ENCODE results near the gene PDZD2.
A peak's percentile ranks its signal among the peaks of the same experiment; 100 is the strongest.
"Not testable (repeated sequence)": the region's sequence is repeated elsewhere in the genome, so short reads cannot be mapped to it uniquely, and the experiment has no call there.

The PDZD2 gene

GRCh38 chr5:31691408-31691807 is 52.5 kb downstream of the PDZD2 start:
- not testable (repeated sequence) for H3K18ac ChIP-seq (ENCODE audit: low read length)

GRCh38 chr5:31692561-31693221 is 53.8 kb downstream of the PDZD2 start:
- Histone ChIP-seq H3K4me1 (ENCODE audit: control insufficient read depth in 1 of 2, insufficient read depth in 2 of 2, low read length in 2 of 2) (no peaks in the 10 kb centered on the region), H3K27me3 (ENCODE audit: insufficient read depth, low read length) (no peaks in the 10 kb centered on the region), H3K27ac (ENCODE audit: low read depth, low read length) (no peak overlapping the region), H3K79me1 (ENCODE audit: low read length) (no peaks in the 10 kb centered on the region), H3K4ac (ENCODE audit: low read depth, low read length) (no peak overlapping the region), H3K79me2 (ENCODE audit: control insufficient read depth, insufficient read depth, low read length, poor library complexity) (no peaks in the 10 kb centered on the region), H3K18ac (ENCODE audit: low read length) (no peak overlapping the region), H3K14ac (ENCODE audit: low read length) (no peak overlapping the region), H3K4me2 (ENCODE audit: low read length) (no peak overlapping the region), H4K12ac (ENCODE audit: low read depth, low read length) (no peak overlapping the region), H4K91ac (ENCODE audit: low read depth, low read length) (no peak overlapping the region), H3K36me3 (ENCODE audit: control insufficient read depth in 1 of 2, insufficient read depth in 2 of 2, low read length in 2 of 2) (no peaks in the 10 kb centered on the region), H2BK12ac (ENCODE audit: low read length) (no peak overlapping the region), H2BK5ac (ENCODE audit: low read depth, low read length, poor library complexity) (no peak overlapping the region), H3K4me3 (ENCODE audit: low read depth, low read length) (no peak overlapping the region), H3K9me3 (ENCODE audit: insufficient read depth, low read depth, low read length) (peaks cover 5% of the 10 kb centered on the region), H2AFZ (ENCODE audit: insufficient read depth, low read length, poor library complexity) (no peak overlapping the region), H3K9ac (ENCODE audit: low read length) (no peak overlapping the region), H2AK5ac (ENCODE audit: low read length) (no peak overlapping the region), H4K8ac (ENCODE audit: low read depth, low read length) (no peak overlapping the region), H2BK120ac (ENCODE audit: insufficient read depth, low read length, poor library complexity) (no peak overlapping the region), H3K23ac (ENCODE audit: low read length) (peak overlapping the region; percentile 61)
- WGBS (ENCODE audit: extremely low coverage, insufficient coverage, insufficient read length): no CpG with 5 or more reads among the region's 17 CpGs
- DNase-seq: no peak

More at GRCh38 chr5:31691408-31691807, 52.5 kb downstream of the PDZD2 start:
- DNase-seq; H3K9me3 ChIP-seq (ENCODE audit: insufficient read depth, low read depth, low read length); H2BK5ac ChIP-seq (ENCODE audit: low read depth, low read length, poor library complexity); H3K27ac ChIP-seq (ENCODE audit: low read depth, low read length); H4K8ac ChIP-seq (ENCODE audit: low read depth, low read length); H2AK5ac ChIP-seq (ENCODE audit: low read length); H3K23ac ChIP-seq (ENCODE audit: low read length); H3K9ac ChIP-seq (ENCODE audit: low read length); H3K4me3 ChIP-seq (ENCODE audit: low read depth, low read length); H3K14ac ChIP-seq (ENCODE audit: low read length); H3K4ac ChIP-seq (ENCODE audit: low read depth, low read length); H3K79me2 ChIP-seq (ENCODE audit: control insufficient read depth, insufficient read depth, low read length, poor library complexity); H3K79me1 ChIP-seq (ENCODE audit: low read length); H2BK12ac ChIP-seq (ENCODE audit: low read length); H3K36me3 ChIP-seq (ENCODE audit: control insufficient read depth in 1 of 2, insufficient read depth in 2 of 2, low read length in 2 of 2); H3K27me3 ChIP-seq (ENCODE audit: insufficient read depth, low read length); H2BK120ac ChIP-seq (ENCODE audit: insufficient read depth, low read length, poor library complexity); H4K12ac ChIP-seq (ENCODE audit: low read depth, low read length); H2AFZ ChIP-seq (ENCODE audit: insufficient read depth, low read length, poor library complexity); H3K4me1 ChIP-seq (ENCODE audit: control insufficient read depth in 1 of 2, insufficient read depth in 2 of 2, low read length in 2 of 2); H4K91ac ChIP-seq (ENCODE audit: low read depth, low read length); H3K4me2 ChIP-seq (ENCODE audit: low read length): not testable (repeated sequence)
- no CpG with 5 or more reads among the region's 6 CpGs for WGBS (ENCODE audit: extremely low coverage, insufficient coverage, insufficient read length)

GRCh38 chr5:31698673-31699072 is 59.7 kb downstream of the PDZD2 start:
- no peak overlapping the region for H2BK120ac ChIP-seq (ENCODE audit: insufficient read depth, low read length, poor library complexity)
- H3K9me3 ChIP-seq (ENCODE audit: insufficient read depth, low read depth, low read length): no peaks in the 10 kb centered on the region
- no peak overlapping the region for H3K23ac ChIP-seq (ENCODE audit: low read length)
- H3K18ac ChIP-seq (ENCODE audit: low read length): no peak overlapping the region
- no peak overlapping the region for H2BK5ac ChIP-seq (ENCODE audit: low read depth, low read length, poor library complexity)
- no peak overlapping the region for H2BK12ac ChIP-seq (ENCODE audit: low read length)
- H3K4me3 ChIP-seq (ENCODE audit: low read depth, low read length): no peak overlapping the region
- no peaks in the 10 kb centered on the region for H3K36me3 ChIP-seq (ENCODE audit: control insufficient read depth in 1 of 2, insufficient read depth in 2 of 2, low read length in 2 of 2)
- H3K14ac ChIP-seq (ENCODE audit: low read length): no peak overlapping the region
- H2AK5ac ChIP-seq (ENCODE audit: low read length): no peak overlapping the region
- no peak overlapping the region for H4K8ac ChIP-seq (ENCODE audit: low read depth, low read length)
- no peak overlapping the region for H3K4ac ChIP-seq (ENCODE audit: low read depth, low read length)
- no CpG with 5 or more reads among the region's 7 CpGs for WGBS (ENCODE audit: extremely low coverage, insufficient coverage, insufficient read length)
- no peaks in the 10 kb centered on the region for H3K79me1 ChIP-seq (ENCODE audit: low read length)
- H2AFZ ChIP-seq (ENCODE audit: insufficient read depth, low read length, poor library complexity): no peak overlapping the region
- no peaks in the 10 kb centered on the region for H3K4me1 ChIP-seq (ENCODE audit: control insufficient read depth in 1 of 2, insufficient read depth in 2 of 2, low read length in 2 of 2)
- no peak overlapping the region for H3K4me2 ChIP-seq (ENCODE audit: low read length)
- no peak overlapping the region for H3K27ac ChIP-seq (ENCODE audit: low read depth, low read length)
- H4K91ac ChIP-seq (ENCODE audit: low read depth, low read length): no peak overlapping the region
- H4K12ac ChIP-seq (ENCODE audit: low read depth, low read length): no peak overlapping the region
- no peaks in the 10 kb centered on the region for H3K79me2 ChIP-seq (ENCODE audit: control insufficient read depth, insufficient read depth, low read length, poor library complexity)
- no peak overlapping the region for H3K9ac ChIP-seq (ENCODE audit: low read length)
- H3K27me3 ChIP-seq (ENCODE audit: insufficient read depth, low read length): no peaks in the 10 kb centered on the region
- peak in 1 of 2 donors; percentile 13 for DNase-seq

GRCh38 chr5:31701642-31702299 is 62.8 kb downstream of the PDZD2 start:
- H3K27ac ChIP-seq (ENCODE audit: low read depth, low read length): no peak overlapping the region

More at GRCh38 chr5:31701642-31702299, 62.8 kb downstream of the PDZD2 start:
- H3K79me1 ChIP-seq (ENCODE audit: low read length): no peaks in the 10 kb centered on the region
- no peak overlapping the region for H3K4ac ChIP-seq (ENCODE audit: low read depth, low read length)
- no CpG with 5 or more reads among the region's 11 CpGs for WGBS (ENCODE audit: extremely low coverage, insufficient coverage, insufficient read length)
- H3K4me1 ChIP-seq (ENCODE audit: control insufficient read depth in 1 of 2, insufficient read depth in 2 of 2, low read length in 2 of 2): peaks cover 0 to 2% of the 10 kb centered on the region in 2 experiments
- no peak overlapping the region for H3K18ac ChIP-seq (ENCODE audit: low read length)
- no peak overlapping the region for H4K12ac ChIP-seq (ENCODE audit: low read depth, low read length)
- no peak overlapping the region for H3K4me3 ChIP-seq (ENCODE audit: low read depth, low read length)
- H2AK5ac ChIP-seq (ENCODE audit: low read length): no peak overlapping the region
- H3K9me3 ChIP-seq (ENCODE audit: insufficient read depth, low read depth, low read length): no peaks in the 10 kb centered on the region
- H4K8ac ChIP-seq (ENCODE audit: low read depth, low read length): no peak overlapping the region
- H3K23ac ChIP-seq (ENCODE audit: low read length): no peak overlapping the region
- no peak overlapping the region for H2BK5ac ChIP-seq (ENCODE audit: low read depth, low read length, poor library complexity)
- no peak overlapping the region for H2AFZ ChIP-seq (ENCODE audit: insufficient read depth, low read length, poor library complexity)
- H2BK120ac ChIP-seq (ENCODE audit: insufficient read depth, low read length, poor library complexity): no peak overlapping the region
- no peak overlapping the region for H3K14ac ChIP-seq (ENCODE audit: low read length)
- no peaks in the 10 kb centered on the region for H3K36me3 ChIP-seq (ENCODE audit: control insufficient read depth in 1 of 2, insufficient read depth in 2 of 2, low read length in 2 of 2)
- DNase-seq: no peak
- H3K27me3 ChIP-seq (ENCODE audit: insufficient read depth, low read length): no peaks in the 10 kb centered on the region
- no peak overlapping the region for H3K9ac ChIP-seq (ENCODE audit: low read length)
- H2BK12ac ChIP-seq (ENCODE audit: low read length): no peak overlapping the region
- H3K79me2 ChIP-seq (ENCODE audit: control insufficient read depth, insufficient read depth, low read length, poor library complexity): no peaks in the 10 kb centered on the region
- H4K91ac ChIP-seq (ENCODE audit: low read depth, low read length): no peak overlapping the region
- no peak overlapping the region for H3K4me2 ChIP-seq (ENCODE audit: low read length)
